ENCODE results near the gene SLC12A8. TPM values are rescaled to one million over a fixed set of nuclear protein-coding genes. Genes with fewer than 3 reads are reported as not detected.

Gene SLC12A8
- polyA plus RNA-seq, 1 donor = 0.37 TPM

DNA sequence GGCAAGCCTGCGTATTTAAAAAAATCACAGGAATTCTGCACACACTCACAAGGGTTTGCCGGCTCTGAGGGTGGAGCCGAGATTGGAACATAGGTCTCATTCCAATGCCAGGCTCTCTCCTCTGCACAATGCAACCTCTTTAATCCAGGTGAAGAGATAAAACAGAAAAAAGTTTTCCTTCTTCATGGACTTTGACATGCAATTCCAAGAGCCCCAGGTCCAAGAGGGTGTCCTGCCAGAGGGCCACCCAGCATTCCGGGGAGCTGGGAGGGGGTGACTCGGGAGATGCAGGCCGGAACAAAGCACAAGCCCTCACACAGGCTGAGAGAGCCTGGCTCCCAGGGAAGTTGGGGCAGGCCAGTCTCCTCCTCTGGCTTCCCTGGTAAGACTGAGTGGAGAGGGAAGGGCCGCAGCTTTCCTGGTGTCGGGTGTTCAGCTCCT is 6.7 kb upstream of the SLC12A8 start:
- DNase-seq (ENCODE audit: low read depth) = no peak

DNA sequence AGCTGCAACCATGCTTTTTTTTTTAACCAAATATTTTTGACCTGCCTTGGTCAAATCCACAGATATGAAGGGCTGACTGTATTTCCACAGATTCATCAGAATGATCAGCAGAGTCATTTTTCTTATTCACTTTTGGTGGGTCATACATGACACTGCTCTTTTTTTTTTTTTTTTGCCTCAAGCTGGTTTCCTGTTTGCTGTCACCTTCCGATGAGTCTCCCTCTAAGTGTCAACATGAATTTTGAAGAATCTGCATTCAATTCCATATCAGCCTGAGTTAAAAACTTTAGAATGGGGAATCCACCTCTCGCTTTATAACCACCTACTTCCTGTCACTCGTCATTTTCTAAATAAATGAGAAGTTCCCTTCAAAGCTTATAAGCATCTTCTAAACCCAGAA is 2.2 kb upstream of the SLC12A8 start:
- no peak for DNase-seq (ENCODE audit: low read depth)

DNA sequence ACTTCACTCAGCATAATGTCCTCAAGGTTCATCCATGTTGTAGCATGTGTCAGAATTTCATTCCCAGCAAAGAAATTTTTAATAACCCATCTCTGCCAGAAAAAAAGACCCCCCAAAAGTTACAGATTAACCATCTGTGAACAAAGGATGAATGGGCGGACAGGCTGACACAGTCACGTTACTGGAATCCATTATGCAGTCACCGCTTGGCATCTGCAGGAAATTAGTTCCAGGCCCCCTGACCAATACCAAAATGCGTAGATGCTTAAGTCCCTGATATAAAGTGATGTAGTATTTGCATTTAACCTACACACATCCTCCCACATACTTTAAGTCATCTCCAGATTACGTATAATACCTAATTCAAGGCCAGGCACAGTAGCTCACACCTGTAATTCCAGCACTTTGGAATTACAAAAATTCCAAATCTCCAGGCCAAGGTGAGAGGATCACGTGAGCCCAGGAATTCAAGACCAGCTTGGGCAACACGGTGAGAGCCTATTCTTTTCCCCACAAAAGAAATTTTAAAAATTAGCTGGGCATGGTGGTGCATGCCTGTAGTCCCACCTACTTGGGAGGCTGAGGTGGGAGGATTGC is 1.5 kb upstream of the SLC12A8 start:
- no peak for DNase-seq (ENCODE audit: low read depth)

DNA sequence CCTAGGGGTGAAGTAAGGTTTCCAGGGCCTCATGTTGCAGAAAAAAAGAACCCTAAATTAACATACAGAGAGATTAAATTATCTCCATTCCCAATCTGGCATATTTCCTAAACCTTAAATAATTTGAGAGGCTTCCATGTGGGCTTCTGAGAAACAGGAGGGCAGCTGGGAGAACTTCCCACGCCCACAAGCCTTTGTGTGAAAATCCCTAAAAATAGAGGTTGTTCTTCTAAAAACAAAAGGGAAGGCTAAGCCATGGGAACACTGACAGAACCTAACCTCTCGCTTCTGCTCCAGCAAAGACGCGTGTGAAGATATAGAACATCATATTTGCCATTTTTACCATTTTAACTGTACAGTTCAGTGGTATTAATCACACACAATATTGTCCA is 812 bp upstream of the SLC12A8 start:
- no peak for DNase-seq (ENCODE audit: low read depth)

DNA sequence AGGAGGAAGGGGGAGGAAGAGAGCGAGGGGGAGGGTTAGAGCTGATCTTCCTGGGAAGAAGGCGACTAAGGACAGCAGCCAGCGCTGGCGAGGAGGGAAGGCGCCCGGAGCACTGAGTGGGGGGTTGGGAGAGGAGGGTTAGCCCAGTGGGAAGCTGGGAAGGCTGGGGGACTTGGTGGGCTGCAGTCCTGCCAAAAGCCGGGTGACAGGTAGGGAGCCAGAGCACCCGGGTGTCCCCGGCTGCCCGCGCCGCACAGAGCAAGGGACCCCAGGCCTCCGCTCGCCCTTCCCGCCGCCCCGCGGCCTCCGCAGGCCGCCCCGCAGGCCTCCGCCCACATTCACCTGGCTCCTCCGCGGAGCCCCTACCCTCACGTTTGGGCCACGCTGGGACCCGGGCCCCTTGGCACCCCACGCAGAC is 448 bp downstream of the SLC12A8 start:
- DNase-seq (ENCODE audit: low read depth) = no peak

DNA sequence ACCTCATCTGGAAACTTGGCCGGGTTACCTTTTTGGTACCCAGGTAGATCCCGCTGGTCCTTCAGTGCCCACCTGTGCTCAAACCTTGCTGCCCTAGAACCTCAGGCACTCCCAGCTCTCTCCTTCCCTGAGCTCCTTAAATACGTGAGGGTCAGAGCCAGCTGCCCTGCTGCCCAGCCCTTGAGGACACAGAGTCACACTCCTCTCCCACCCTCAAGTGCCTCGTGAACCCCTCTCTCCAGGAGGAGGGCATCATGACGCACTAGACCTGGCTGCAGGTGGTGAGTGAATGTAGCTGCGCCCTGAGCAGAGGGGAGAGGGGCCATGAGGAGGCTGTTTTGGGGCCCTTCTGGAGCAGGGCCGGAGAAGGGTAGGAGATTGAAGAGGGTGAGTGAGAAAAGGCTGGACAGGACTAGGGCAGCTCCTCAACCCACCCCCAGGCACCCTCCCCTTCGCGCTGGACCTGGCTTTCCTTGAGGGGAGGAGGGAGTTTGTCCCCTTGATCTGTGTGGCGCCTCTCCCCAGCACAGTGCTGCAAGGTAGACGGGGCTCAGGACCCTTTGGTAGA is 941 bp downstream of the SLC12A8 start:
- DNase-seq (ENCODE audit: low read depth) = no peak

DNA sequence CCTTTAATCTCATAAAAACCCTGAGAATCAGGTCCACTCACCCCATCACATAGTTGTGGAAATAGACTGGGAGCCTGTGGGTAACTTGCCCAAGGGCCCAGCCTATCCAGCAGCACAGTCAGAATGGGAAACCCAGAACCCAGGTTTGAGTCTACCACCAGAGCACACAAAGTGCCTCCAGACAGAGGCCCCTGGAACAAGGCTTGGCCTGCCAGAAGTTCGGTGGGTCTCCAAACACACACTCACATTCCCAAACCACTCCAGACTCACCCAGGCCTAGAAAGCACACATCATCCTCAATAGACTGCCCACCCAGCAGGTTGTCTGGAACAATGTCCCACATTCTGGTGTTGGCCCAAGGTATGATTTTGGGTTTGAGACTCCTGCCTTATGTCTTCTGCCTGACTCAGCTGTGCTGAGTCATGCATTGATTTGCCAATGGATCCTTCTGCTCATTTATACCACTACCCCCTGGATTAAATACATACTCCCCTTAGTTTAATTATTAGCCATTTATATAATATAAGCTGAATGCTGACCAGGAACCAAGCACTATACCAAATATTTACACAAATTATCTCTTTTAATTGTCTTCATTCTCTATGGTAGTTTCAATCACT is 4.5 kb downstream of the SLC12A8 start:
- no peak for DNase-seq (ENCODE audit: low read depth)

DNA sequence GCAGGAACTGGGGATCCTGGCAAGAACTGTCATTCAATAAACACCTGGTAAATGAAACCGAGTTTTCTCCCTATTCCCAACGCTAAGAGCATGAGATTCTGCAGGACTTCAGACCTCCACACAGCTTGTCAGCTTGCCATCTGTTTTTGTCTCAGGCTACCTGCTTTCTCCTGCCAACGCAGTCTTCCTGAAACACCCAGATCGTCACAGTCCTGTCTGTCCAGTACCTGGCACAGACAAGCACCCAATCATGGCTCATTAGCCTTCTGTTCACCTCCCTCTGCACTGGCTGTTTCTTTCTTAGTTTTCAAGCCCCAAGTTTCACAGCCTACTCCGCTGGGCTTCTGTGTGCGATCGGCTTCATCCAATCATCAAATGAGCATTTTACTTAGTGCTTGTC is 5.0 kb downstream of the SLC12A8 start:
- DNase-seq (ENCODE audit: low read depth) = no peak

DNA sequence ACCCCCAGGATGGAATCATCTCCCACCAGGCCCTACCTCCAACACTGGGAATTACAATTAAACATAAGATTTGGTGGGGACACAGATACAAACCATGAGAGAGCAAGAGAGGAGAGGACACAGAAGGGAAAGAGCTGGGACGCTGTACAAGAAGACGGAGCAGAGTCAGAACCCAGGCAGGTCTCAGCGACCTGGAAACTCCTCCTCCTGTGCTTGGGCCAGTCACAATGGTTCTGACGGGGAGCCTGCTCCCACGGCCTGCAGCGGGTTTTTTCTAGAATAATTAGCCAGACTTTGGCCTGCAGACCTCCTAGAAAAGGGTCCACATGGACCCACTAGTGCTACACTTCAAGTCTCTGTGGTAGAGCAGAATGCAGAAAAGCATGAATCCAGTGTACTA is 5.6 kb downstream of the SLC12A8 start:
- DNase-seq (ENCODE audit: low read depth) = no peak

DNA sequence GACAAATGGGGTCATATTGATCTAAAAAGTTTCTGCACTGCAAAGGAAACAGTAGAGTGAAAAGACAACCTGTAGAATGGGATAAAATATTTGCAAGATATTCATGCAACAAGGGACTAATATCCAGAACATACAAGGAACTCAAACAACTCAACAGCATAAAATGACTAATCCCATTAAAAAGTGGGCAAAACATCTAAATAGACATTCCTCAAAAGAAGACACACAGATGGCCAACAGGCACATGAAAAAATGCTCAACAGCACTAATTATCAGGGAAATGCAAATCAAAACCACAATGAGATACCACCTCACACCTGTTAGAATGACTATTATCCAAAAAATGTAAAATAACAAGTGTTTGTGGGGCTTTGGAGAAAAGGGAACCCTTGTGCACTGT is 8.8 kb downstream of the SLC12A8 start:
- DNase-seq (ENCODE audit: low read depth) = no peak

DNA sequence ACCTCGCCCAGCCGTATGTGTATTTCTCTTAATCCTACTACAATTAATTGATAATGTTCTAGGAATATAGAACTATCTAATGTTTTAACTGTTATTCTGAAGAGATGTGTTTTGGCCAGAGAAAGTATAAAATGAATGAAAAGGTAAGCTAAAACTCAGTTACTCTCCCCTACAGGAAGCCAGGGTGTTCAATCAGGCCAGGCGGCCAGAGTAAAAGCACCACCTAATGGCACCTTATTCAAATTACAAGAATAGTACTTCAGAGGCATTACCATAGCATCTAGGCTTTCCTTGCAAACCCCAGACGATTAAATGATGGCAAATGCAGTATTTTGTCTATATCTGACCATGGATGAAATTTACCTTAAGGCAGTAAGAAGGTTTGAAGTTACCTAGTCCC is 10.4 kb downstream of the SLC12A8 start:
- DNase-seq (ENCODE audit: low read depth) = no peak

DNA sequence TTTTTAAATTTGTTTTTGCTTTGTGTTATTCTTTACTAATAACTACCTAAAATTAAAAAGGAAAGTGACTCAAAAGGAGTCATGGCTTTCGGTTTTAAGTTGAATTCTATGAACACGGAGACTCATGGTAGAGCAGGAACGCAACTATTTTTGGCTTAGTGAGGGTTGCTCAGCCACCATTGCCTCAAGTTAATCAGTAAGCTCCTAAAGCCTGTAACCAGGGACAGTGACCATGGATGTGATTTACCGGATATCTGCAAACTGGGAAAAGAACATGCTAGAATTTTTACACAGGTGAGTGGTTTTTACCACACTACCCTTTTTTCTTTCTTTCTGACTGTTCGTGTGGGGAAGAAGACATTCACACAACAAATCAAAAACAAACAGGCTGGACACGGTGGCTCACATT is 11.8 kb downstream of the SLC12A8 start:
- no peak for DNase-seq (ENCODE audit: low read depth)

DNA sequence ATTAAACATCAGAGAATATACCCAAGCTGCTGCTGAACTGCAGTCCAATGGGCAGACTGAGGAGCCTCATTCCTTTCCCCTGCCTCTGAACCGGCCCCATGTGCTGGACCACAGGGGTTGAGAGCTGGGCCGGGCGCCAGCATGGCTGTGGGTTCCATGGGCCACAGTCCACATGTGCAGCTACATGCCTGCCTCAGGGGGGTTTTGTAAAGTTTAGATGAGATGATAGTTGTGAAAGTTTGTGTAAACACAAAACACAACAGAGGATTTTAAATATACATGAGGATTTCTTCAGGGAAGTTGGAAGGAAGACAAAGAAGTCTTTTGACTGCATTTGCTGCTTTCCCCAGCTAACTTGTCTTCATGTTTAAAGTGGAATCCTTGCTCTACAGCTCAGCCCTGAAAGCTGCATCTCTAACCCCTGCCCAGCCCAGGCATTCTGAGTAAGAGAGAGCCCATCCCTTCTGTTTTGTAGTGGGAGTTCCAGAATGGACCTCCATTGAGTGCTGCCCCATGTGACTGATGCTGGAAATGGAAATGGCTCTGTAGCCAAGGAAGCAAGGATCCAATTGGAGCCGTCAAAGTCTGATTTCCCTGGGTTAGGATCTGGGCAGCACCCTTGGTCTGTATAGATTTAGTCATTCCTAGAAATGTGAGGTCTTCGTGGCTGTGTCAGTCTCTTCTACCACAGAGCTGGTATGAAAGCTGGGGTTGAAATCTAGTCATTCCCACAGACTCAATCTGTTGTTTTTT is 17.5 kb downstream of the SLC12A8 start:
- no peak for DNase-seq (ENCODE audit: low read depth)

DNA sequence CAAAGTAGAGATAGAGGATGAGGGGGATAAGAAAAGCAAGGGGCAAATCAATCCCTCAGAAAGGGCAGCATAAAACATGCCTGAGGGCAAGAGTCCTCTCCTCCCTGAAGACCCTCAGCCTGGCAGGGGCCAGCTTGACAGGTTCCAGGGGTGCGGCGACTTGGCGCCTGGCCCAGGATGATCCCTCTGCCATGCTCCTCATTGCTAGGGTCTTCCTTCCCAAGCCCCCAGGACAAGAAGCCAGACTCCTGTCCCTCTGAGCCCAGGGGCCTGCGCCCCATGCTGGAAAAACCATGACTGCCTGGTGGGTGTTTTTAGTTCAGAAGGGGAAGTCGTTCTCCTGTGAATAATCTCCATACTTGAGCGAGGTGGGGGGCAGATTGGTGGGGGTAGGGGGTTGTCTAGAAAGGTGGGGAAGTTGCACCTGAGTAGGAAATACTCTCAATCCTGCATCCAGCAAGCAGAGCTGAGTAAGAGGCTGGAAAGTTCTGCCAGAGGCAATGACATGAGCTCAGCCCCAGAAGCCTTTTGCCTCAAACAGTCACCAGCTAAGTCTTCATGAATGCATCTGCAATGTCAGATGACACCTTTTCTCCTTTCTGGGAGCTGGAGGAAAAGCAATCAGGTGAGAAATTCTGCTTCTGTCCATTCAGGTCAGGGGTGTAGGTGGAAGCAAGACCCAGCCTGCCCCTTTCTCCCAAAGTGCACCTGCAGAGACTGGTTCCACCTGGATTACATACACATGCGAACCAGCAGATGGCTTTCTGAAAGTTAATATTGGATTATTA is 18.3 kb downstream of the SLC12A8 start:
- no peak for DNase-seq (ENCODE audit: low read depth)

DNA sequence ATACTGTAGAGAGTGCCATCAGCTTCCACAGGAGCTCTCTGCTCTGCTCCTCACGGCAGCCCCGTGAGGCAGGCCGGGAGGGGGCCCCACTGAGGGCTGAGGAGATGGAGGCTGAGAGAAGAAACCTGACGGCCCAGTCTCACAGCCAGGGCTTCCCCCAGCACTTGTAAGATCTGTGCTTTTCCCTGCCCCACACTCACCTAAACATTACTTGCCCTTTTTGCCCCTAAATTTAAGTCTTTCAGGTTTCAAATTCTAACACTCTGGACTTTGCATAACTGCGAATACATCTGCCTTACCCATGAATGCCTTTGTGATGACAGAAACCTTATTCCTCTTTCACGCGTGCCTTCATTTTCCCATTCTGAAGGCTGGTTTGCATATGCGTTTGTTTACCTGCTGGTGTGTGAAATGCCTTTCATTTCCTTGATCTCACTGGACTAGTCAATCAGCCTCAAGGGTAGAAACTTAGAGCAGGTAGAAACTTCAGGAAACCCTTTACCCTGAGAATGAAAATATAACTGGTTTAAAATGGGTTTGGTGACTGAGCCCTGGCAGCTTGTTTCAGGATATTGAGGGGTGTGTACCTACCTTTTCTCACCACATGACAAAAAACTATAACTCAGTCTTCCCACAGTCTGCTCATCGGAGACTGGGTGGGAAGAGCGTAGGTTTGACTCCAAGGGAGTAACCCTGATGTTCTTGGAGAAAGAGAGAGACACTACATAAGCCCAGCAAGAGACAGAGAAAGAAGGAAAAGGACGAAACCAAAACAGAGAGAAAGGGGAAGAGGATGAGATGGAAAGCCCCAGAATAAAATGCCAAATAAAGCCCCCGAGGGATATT is 20.1 kb downstream of the SLC12A8 start:
- no peak for DNase-seq (ENCODE audit: low read depth)

DNA sequence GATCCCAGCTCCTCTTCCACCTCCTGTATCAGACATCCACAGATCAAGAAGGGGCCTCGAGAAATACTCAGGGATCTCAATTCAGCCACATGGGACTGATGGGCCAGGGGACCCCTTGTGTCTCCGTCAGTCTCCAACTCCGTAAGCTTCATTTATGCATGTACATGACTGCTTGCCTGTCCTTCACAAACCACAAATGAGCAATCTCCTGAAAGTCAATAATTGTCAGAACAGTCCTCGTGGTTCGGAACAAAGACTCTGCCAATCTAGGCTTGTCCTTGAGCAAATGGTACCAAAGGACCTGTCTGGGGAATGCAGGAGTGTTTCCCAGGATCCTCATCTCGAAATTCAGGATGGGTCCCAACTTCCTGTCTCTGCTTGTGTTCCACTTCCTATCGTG is 20.8 kb downstream of the SLC12A8 start:
- DNase-seq (ENCODE audit: low read depth) = no peak

DNA sequence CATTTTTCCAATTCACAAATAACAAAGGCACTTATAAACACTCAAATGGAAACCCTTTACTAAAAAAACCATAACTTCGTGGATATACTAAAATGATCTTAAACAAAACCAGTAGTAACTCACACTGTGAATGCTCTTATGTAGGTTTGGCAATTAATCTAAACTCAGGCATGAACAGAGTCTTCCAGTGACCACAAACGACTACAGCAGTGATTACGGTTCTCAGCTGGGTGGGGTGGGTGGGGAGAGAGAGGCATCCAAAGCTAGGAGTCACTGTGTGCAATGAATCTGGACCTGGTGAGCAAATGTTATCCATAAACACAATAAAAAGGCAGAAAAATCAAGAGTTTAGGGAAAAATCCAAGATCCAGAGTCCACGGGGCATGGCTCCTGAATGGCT is 21.3 kb downstream of the SLC12A8 start:
- no peak for DNase-seq (ENCODE audit: low read depth)

DNA sequence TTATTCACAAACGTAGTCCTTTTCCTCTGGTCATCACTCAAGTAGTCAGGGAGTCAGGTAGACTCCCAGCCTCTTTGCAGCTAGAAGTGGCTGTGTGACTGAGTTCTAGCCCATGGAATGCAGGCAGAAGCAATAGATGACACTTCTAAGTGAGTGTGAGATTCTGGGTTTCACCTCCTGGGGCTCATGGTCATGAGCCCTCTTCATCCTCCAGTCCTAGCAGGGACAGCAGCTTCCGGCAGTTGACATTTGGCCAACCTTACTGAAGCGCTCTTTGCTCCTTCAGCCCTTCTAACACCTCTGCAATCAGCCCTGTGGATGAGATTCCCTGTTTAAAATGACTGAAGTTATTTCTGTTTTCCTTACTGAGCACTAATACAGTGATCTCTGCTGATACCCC is 21.8 kb downstream of the SLC12A8 start:
- no peak for DNase-seq (ENCODE audit: low read depth)

DNA sequence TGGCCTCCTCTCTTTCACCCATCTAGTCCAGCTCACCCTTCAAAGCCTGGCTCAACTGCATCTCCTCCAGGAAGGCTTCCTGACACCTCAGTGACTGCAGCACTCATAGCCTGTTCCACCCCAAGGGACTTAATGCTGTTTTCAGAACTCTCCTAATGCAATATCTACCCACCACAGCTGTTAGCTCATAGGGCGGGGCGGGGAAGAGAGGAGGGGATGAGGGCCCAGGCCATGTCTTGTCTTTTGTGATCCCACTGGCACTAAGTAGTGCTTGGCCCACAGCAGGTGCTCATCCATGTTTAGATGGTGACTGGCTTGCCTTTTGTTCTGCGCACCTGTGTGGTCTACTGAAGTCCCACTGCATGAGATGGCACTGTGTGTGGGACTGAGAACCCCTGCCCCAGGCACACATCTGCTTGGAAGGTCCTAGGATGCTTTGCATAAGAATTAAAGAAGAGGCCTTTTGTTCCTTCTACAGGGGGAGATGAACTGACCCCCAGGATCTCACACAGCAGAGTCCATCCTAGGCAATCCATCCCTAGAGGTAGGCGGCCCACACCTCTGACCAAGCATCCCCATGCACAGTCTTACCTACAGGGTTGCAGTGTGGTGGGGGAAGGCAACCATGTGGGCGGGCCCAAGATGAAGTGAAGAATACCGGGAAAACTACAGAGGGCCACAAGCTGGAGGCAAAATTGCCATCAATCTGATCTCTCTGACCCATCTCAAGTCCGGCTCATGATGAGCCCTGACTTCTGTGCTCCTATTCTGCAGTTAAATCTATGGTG is 23.0 kb downstream of the SLC12A8 start:
- no peak for DNase-seq (ENCODE audit: low read depth)

DNA sequence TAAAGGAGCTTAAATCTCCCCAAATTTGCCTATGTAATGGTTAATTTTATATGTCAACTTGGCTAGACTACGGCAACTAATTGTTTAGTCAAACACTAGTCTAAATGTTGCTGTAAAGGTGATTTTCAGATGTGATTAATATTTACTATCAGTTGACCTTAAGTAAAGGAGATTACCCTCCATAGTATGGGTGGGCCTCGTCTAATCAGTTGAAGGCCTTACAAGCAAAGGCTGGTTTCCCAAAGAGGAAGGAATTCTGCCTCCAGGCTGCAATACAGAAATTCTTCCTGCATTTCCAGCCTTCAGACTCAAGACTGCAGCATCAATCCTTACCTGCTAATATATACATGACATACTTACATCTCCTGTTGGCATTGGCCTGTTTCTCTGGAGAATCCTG is 23.6 kb downstream of the SLC12A8 start:
- DNase-seq (ENCODE audit: low read depth) = no peak

DNA sequence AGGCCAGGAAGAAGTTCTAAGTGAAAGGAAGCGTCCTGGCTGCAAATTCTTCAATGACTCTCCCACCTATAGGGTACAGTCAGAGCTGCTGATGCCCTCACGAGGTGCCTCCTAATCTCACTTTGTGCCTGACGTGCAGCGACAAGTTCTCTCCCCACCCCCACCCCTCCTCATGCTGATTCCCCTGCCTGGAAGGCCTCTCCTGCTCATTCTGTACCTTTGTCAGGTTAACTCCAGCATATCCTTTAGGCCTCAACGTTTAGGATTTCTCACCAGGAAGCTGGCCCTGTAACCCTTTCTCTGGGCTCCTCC is 25.0 kb downstream of the SLC12A8 start:
- DNase-seq (ENCODE audit: low read depth) = no peak
